NB4 (cell line): ENCODE measurements around the gene ABCB8.

ENCODE experiments used
- DNase-seq: peaks from one replicate; pipeline ENCODE4 v3.0.0; 2010; ENCODE audit warnings: low read depth
- H3K4me3 ChIP-seq: one replicate; pipeline ENCODE4 v1.5.1; 2011; ENCODE audit warnings: mild to moderate bottlenecking, low read depth, low read length, moderate library complexity
- MAX ChIP-seq: IDR thresholded peaks from 2 replicates; pipeline ENCODE4 v1.6.1; 2011; ENCODE audit warnings: low read depth, low read length
- MYC ChIP-seq: IDR thresholded peaks from 2 replicates; pipeline ENCODE4 v1.6.1; 2011; ENCODE audit warnings: low read depth, low read length
- POLR2A ChIP-seq: IDR thresholded peaks from 2 replicates; pipeline ENCODE4 v1.6.1; 2011; ENCODE audit warnings: mild to moderate bottlenecking; ENCODE audit not compliant: insufficient read length; ENCODE audit errors: extremely low read depth
- TF ChIP-seq, protein P1 (sequence below): IDR thresholded peaks from one replicate; pipeline ENCODE4 v1.5.1; 2012; ENCODE audit warnings: low read depth, low read length

ABCB8 gene

DNA sequence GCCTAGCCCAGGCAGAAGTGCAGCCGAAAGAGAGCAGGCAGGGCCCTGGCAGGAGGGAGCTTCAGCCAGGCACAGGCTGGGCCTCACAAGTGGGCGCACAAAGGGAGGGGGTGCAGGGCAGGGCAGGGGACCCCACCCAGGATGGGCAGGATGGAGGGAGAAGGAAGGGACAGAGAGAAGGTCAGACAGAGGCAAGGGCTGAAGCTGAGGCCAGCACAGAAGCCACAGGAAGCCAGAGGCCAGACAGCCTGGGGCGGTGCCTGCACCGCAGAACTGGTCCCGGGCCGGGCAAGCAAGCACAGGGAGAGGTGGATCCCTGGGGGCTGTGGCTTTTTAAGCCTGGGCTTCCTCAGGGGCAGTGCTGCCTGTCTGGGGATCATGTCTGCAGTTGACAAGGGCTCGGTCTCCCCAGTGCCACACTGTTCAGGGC, 20.8 kb upstream of the ABCB8 start:
- DNase-seq = peak; percentile 59
- no peak for TF ChIP-seq POLR2A
- H3K4me3 ChIP-seq = no peak overlapping the region

GRCh38 chr7:151008143-151008510, 20.1 kb upstream of the ABCB8 start:
- H3K4me3 ChIP-seq = no peak overlapping the region
- no peak for TF ChIP-seq MYC
- no peak for TF ChIP-seq MAX
- TF ChIP-seq POLR2A = no peak
- TF ChIP-seq, protein P1, sequence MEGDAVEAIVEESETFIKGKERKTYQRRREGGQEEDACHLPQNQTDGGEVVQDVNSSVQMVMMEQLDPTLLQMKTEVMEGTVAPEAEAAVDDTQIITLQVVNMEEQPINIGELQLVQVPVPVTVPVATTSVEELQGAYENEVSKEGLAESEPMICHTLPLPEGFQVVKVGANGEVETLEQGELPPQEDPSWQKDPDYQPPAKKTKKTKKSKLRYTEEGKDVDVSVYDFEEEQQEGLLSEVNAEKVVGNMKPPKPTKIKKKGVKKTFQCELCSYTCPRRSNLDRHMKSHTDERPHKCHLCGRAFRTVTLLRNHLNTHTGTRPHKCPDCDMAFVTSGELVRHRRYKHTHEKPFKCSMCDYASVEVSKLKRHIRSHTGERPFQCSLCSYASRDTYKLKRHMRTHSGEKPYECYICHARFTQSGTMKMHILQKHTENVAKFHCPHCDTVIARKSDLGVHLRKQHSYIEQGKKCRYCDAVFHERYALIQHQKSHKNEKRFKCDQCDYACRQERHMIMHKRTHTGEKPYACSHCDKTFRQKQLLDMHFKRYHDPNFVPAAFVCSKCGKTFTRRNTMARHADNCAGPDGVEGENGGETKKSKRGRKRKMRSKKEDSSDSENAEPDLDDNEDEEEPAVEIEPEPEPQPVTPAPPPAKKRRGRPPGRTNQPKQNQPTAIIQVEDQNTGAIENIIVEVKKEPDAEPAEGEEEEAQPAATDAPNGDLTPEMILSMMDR = no peak
- DNase-seq = no peak

DNA sequence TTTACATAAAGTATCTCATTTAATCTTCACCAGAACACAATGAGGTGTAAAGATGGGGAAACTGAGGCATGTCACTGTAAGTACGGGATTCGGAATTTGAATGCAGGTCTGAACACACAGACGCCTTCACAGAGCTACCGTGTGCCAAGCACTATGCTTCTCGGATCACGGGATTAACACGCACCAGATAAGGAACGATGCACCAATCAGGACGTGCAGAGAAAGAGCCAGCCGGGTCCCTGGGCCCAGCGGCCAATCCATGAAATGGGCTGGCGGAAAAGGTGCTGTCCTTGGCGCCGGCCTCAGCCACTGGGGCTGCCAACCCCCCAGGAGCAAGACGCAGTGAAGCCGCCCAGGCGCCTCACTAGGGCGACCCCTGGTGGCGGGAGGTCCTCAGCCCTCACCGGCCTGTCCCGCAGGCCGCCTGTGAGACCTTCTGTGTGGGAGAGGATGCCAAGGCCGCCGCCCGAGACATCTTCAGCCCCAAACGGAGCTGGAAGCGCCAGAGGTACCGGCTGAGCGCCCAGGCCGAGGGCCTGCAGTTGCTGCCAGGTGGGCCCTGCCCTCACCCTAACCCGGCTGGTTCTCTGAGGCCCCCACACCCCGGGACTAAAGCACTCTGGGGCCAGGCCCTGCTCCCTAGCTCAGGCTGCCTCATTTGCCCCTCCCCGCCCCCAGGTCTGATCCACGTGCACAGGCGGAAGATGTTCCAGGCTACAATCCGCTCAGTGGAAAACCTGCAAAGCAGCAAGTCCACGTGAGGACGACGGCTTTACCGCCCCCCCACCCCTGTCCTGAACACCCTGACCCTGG, 19.5 kb upstream of the ABCB8 start:
- peak overlapping the region; percentile 14 for H3K4me3 ChIP-seq
- DNase-seq = peak; percentile 82
- TF ChIP-seq, protein P1 = peak; percentile 81
- TF ChIP-seq POLR2A = no peak

DNA sequence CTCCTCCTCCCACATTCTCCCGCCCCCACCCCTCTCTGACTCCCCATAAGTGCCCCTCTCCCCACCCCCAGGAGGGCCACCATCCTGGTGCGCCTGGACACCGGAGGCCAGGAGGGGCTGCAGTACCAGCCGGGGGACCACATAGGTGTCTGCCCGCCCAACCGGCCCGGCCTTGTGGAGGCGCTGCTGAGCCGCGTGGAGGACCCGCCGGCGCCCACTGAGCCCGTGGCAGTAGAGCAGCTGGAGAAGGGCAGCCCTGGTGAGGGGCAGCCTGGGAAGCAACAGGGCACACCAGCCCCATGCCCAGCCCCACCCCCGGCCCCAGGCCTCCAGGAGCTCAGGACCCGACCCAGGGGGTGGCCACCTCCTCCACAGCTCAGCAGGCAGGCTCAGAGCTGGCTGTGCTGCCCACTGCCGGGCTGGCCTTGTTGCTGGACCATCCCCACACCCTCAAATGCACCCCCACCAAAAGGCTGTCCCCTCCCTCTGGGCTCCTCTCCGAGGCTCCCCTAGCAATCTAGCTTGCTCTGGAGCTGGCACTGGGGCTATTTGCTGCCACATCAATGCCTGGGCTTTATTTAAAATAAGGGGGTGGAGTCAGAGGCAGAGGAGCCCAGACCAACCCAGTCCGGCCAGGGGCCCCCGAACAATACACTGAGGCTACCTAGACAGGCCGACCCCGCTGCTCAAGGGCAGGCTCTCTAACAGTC, 18.8 kb upstream of the ABCB8 start:
- no peak for DNase-seq

DNA sequence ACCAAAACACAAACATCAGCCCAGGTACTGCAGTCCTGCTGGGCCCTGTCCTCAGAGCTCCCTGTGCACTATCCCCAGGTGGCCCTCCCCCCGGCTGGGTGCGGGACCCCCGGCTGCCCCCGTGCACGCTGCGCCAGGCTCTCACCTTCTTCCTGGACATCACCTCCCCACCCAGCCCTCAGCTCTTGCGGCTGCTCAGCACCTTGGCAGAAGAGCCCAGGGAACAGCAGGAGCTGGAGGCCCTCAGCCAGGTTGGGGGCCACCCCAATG, 18.3 kb upstream of the ABCB8 start:
- TF ChIP-seq MAX (no peak), MYC (no peak), POLR2A (no peak)
- TF ChIP-seq, protein P1 = no peak
- DNase-seq = no peak
- H3K4me3 ChIP-seq = no peak overlapping the region

More for the DNA sequence above, 18.8 kb upstream of the ABCB8 start:
- H3K4me3 ChIP-seq = no peak overlapping the region
- no peak for TF ChIP-seq MYC
- TF ChIP-seq POLR2A = no peak
- TF ChIP-seq MAX = no peak
- TF ChIP-seq, protein P1 = peak; percentile 10

DNA sequence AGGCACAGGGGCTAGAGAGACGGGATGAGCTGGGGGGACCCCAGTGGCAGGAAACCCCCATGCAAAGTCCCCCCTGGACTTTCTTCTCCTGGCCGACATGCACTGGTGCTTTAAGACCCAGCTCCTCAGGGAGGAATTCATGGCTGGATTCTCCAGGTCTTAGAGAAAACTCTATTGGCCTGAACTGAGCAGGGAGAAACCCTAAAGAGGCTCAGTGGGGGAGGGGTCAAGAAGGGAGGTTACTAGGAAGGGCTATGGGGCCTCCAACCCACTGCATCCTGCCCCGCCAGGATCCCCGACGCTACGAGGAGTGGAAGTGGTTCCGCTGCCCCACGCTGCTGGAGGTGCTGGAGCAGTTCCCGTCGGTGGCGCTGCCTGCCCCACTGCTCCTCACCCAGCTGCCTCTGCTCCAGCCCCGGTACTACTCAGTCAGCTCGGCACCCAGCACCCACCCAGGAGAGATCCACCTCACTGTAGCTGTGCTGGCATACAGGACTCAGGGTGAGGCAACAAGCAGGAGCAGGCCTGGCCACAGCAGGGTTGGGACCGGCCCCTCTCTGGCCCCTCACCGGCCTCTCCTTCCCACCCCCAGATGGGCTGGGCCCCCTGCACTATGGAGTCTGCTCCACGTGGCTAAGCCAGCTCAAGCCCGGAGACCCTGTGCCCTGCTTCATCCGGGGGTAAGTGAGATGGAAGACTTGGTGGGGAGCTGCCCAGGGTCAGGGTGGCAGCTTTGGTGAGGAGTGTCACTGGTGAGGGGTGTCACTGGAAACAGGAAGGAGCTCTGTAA, 17.7 kb upstream of the ABCB8 start:
- no peak for TF ChIP-seq POLR2A
- TF ChIP-seq MAX = no peak
- no peak for TF ChIP-seq MYC
- TF ChIP-seq, protein P1 = no peak
- DNase-seq = no peak
- H3K4me3 ChIP-seq = no peak overlapping the region
